GM12873 (cell line): ENCODE results near the gene STAB1.

Experiments
- TF ChIP-seq, protein P1 (sequence below): IDR thresholded peaks from 2 replicates; pipeline ENCODE4 v1.5.1; 2012; ENCODE audit warnings: low read depth, mild to moderate bottlenecking, moderate library complexity, low read length, control low read depth; ENCODE audit not compliant: insufficient read depth; ENCODE audit errors: missing control alignments

The STAB1 gene

DNA sequence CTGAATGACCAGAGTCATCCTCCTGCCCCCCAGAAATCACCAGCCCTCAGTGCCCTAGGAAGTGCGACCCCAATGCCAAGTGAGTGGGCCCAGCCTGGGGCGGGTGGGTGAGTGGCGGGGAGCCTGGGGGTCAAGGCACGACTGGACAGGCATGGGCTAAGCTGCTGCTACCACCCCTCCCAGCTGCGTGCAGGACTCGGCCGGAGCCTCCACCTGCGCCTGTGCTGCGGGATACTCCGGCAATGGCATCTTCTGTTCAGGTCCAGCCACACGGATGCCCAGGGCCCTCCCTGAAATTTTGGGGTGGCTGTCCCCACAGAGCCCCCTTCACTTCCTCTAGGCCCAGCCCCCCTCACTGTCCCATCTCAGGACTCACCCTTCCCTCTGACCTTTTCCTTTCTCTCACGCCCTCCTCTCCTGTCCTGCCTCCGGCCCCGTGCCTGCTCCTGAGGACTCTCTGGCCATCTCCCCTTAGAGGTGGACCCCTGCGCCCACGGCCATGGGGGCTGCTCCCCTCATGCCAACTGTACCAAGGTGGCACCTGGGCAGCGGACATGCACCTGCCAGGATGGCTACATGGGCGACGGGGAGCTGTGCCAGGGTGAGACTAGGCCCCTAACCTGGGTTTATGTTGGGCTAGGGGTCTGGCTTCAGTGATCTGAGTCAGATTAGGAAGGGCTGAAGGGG is 21.5 kb downstream of the STAB1 start:
- TF ChIP-seq, protein P1, sequence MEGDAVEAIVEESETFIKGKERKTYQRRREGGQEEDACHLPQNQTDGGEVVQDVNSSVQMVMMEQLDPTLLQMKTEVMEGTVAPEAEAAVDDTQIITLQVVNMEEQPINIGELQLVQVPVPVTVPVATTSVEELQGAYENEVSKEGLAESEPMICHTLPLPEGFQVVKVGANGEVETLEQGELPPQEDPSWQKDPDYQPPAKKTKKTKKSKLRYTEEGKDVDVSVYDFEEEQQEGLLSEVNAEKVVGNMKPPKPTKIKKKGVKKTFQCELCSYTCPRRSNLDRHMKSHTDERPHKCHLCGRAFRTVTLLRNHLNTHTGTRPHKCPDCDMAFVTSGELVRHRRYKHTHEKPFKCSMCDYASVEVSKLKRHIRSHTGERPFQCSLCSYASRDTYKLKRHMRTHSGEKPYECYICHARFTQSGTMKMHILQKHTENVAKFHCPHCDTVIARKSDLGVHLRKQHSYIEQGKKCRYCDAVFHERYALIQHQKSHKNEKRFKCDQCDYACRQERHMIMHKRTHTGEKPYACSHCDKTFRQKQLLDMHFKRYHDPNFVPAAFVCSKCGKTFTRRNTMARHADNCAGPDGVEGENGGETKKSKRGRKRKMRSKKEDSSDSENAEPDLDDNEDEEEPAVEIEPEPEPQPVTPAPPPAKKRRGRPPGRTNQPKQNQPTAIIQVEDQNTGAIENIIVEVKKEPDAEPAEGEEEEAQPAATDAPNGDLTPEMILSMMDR = no peak

DNA sequence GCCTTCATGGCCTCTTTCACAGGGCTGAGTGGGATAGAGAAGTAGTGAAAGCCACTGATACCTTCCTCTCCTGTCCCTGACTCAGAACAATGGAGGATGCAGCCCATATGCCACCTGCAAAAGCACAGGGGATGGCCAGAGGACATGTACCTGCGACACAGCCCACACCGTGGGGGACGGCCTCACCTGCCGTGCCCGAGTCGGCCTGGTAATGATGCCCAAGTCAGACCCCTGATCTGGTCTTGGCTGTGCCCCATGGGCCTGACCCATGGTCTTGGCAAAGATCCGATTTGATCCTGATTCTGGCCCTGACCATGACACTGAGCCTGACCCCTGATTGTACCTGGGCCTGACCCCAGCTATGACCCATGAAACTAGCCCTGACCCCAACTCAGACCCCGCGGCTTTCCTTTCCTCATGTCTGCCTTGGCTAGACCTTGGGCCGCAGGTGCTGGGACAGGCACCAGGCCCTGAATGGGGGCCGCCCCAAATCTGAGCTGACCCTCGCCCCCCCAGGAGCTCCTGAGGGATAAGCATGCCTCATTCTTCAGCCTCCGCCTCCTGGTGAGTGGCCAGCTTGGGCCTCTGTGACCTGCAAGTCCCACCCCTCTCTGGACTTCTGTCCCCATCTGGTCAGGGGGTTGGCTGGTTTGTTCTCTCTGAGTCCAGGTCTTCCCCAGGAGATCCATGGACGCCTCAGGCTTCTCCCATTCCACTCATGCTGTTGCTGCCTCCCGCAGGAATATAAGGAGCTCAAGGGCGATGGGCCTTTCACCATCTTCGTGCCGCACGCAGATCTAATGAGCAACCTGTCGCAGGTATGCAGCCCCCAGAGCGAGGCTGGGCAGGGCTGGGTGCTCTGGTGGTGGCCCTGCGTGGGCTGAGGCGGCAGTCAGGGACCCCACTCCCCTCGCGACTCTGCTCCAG is 22.9 kb downstream of the STAB1 start:
- TF ChIP-seq, protein P1 = no peak

GRCh38 chr3:52518723-52519444 is 23.7 kb downstream of the STAB1 start:
- TF ChIP-seq, protein P1 = no peak

- TF ChIP-seq, protein P1 = no peak
Measured at GRCh38 chr3:52519445-52520140, 24.5 kb downstream of the STAB1 start.

- TF ChIP-seq, protein P1 = no peak
Measured at GRCh38 chr3:52520141-52520667, 25.1 kb downstream of the STAB1 start.

GRCh38 chr3:52520716-52521487 is 25.8 kb downstream of the STAB1 start:
- TF ChIP-seq, protein P1 = no peak
